HG02884 (cell line): Measurements from ENCODE around the gene EXOSC2.
A peak's percentile ranks its signal among the peaks of the same experiment; 100 is the strongest.

Experiments used
- ATAC-seq: cut with Tn5 transposase; IDR thresholded peaks from one replicate; pipeline ENCODE4 v1.9.1; 2021; ENCODE audit warnings: mild to moderate bottlenecking, moderate library complexity; ENCODE audit not compliant: unreplicated experiment

EXOSC2 gene

GRCh38 chr9:130693426-130694191 is at the start of gene EXOSC2:
Gene EXOSC2 (plus strand): TSS chr9:130693780. CDS start chr9:130693792, 12 bp downstream.
- peak; percentile 91 for ATAC-seq

GRCh38 chr9:130651221-130651620 is 42.4 kb upstream of the EXOSC2 start:
- ATAC-seq = no peak

- no peak for ATAC-seq
Measured at GRCh38 chr9:130651752-130652151, 41.8 kb upstream of the EXOSC2 start.

- ATAC-seq = no peak
Measured at GRCh38 chr9:130654879-130655278, 38.7 kb upstream of the EXOSC2 start.

GRCh38 chr9:130658893-130659698 is 34.5 kb upstream of the EXOSC2 start:
- ATAC-seq = no peak

- ATAC-seq = no peak
Measured at GRCh38 chr9:130659699-130660248, 33.8 kb upstream of the EXOSC2 start.

- no peak for ATAC-seq
Measured at GRCh38 chr9:130660326-130660682, 33.3 kb upstream of the EXOSC2 start.

GRCh38 chr9:130660683-130661450 is 32.7 kb upstream of the EXOSC2 start:
- ATAC-seq = no peak

- no peak for ATAC-seq
Measured at GRCh38 chr9:130661451-130662098, 32.0 kb upstream of the EXOSC2 start.

GRCh38 chr9:130662099-130662969 is 31.2 kb upstream of the EXOSC2 start:
- no peak for ATAC-seq

GRCh38 chr9:130662970-130663257 is 30.7 kb upstream of the EXOSC2 start:
- no peak for ATAC-seq

- ATAC-seq = no peak
Measured at GRCh38 chr9:130663258-130663976, 30.2 kb upstream of the EXOSC2 start.

- ATAC-seq = no peak
Measured at GRCh38 chr9:130663977-130664250, 29.7 kb upstream of the EXOSC2 start.

- no peak for ATAC-seq
Measured at GRCh38 chr9:130664251-130665028, 29.1 kb upstream of the EXOSC2 start, which contains the start of gene PRDM12. Gene PRDM12 (plus strand): TSS chr9:130664594. CDS start chr9:130664654, 60 bp downstream.

- ATAC-seq = no peak
Measured at GRCh38 chr9:130665029-130665430, 28.6 kb upstream of the EXOSC2 start.

- no peak for ATAC-seq
Measured at GRCh38 chr9:130665431-130666392, 27.9 kb upstream of the EXOSC2 start.

GRCh38 chr9:130666393-130667119 is 27.0 kb upstream of the EXOSC2 start:
- no peak for ATAC-seq
